ENCODE results near the gene ZNF226. TPM values are rescaled to one million over a fixed set of nuclear protein-coding genes. Genes with fewer than 3 reads are reported as not detected.
"Not testable (repeated sequence)": the region's sequence is repeated elsewhere in the genome, so short reads cannot be mapped to it uniquely, and the experiment has no call there.

ZNF226 gene
- total RNA-seq, 1 donor from 2014 or later = 37.9 TPM

DNA sequence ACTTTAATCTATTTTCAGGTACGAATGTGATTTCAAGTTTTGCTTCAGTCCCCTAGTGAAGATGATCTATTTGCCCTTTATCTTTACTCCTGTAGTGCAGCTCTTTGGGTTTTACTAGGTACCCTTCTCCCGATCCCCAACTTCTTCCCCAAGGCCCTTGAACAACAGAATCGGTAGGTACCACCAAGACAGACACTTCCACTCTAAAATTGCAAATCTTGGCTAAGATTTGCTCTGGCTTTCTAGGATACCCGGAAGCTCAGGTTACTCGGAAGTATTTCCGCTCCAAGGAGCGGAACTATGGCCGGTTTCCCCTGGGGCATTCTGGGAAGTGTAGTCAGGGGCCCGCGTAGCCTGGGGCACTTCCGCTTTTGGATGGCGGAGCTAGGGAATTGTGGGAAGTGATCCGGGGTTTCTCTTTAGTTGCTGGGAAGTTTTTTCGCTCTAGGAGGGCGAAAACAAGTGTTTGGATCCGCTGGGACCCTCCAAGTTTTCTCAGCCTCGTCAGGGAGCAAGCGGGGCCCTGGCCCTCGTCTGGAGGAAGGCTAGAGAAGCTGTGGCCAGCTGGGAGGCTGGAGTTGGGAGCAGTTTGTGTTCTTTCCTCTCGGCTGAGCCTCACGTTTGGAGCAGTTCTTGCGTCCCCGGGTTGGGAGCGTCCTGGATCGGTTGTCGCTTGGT lies 42.4 kb downstream of the ZNF226 start:
- DNase-seq (ENCODE audit: low spot score in 2 of 2) (peak; percentile 79 to 81), FAIRE-seq (peak; percentile 43)

DNA sequence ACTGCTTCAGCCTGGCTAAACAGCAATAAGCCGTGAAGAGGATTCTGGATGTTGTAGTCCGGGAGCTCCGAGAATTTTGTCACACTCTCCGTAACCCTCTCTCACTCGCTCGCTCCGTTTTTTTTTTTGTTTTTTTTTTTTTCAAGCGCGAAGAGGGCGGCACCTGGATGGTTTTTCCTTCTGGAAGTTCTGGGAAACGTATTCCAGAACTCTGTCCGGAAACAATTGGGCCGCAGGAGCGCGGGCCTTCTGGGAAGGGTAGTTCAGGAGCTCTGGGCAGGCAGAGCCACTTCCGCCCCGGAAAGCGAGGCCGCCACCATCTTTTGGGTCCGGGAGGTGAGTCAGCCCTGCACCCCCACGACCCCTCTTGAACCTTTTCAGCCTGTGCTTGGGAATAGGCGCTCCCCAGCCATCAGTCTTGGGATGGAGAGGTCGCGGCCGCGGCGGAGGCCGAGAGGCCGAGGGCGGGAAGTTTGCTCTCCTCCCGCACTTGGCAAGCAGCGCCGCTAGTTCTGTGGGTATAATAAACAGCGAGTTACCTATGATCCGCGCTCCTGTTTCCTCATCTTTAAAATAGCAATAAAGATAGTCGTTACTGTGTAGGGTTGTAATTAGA lies 47.5 kb downstream of the ZNF226 start, which contains the start of gene ZNF227:
ZNF227 (plus strand) TSS at position 283 of the 616 bp plus-strand sequence. CDS start 5,261 bp downstream, outside the sequence.
- DNase-seq (ENCODE audit: low spot score in 2 of 2) (peak; percentile 60 to 81), FAIRE-seq (no peak)

DNA sequence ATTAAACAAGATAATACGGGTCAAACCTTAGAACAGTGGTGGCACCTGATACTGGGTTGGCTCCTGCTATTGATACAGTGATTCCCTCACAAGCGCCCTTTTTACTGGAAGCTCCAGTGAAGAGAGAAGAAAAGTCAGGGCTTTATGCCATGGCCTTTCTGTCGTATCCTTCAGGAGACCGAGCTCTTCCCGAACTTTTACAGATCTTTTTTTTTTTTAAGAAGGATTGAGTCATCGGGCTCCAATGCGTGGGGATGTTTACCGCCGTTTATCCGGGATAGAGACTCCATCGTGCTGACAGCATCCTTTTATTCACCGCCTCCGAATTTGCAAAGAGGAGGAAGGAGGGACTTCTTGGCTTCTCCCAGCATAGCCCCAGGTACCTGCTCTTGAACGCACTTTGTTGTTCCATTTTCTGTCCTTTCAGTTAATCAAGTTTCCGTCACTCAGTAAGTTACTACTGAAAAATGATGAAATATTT lies 48.0 kb downstream of the ZNF226 start:
- DNase-seq (ENCODE audit: low spot score in 2 of 2) (peak in 1 of 2 donors; percentile 21), FAIRE-seq (no peak)

DNA sequence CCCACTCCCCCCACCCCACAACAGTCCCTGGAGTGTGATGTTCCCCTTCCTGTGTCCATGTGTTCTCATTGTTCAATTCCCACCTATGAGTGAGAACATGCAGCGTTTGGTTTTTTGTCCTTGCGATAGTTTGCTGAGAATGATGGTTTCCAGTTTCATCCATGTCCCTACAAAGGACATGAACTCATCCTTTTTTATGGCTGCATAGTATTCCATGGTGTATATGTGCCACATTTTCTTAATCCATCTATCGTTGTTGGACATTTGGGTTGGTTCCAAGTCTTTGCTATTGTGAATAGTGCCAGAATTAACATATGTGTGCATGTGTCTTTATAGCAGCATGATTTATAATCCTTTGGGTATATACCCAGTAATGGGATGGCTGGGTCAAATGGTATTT lies 55.0 kb downstream of the ZNF226 start:
- not testable (repeated sequence) for DNase-seq (ENCODE audit: low spot score in 2 of 2); FAIRE-seq

DNA sequence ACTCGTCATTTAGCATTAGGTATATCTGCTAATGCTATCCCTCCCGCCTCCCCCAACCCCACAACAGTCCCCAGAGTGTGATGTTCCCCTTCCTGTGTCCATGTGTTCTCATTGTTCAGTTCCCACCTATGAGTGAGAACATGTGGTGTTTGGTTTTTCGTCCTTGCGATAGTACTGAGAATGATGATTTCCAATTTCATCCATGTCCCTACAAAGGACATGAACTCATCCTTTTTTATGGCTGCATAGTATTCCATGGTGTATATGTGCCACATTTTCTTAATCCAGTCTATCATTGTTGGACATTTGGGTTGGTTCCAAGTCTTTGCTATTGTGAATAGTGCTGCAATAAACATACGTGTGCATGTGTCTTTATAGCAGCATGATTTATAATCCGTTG lies 55.9 kb downstream of the ZNF226 start:
- not testable (repeated sequence) for DNase-seq (ENCODE audit: low spot score in 2 of 2); FAIRE-seq

DNA sequence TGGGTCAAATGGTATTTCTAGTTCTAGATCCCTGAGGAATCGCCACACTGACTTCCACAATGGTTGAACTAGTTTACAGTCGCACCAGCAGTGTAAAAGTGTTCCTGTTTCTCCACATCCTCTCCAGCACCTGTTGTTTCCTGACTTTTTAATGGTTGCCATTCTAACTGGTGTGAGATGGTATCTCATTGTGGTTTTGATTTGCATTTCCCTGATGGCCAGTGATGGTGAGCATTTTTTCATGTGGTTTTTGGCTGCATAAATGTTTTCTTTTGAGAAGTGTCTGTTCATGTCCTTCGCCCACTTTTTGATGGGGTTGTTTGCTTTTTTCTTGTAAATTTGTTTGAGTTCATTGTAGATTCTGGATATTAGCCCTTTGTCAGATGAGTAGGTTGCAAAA lies 56.4 kb downstream of the ZNF226 start:
- FAIRE-seq; DNase-seq (ENCODE audit: low spot score in 2 of 2): not testable (repeated sequence)

Other genes with a start within 250 kb of the ZNF226 start
- gene ZNF45, start 229.8 kb upstream of the ZNF226 start, total RNA-seq = 25.3 TPM
- 15.9 TPM for gene ZNF221, start 213.9 kb upstream of the ZNF226 start, total RNA-seq
- gene ZNF155, start 180.9 kb upstream of the ZNF226 start, total RNA-seq = 13.0 TPM
- gene ZNF230, start 162.1 kb upstream of the ZNF226 start, total RNA-seq = 11.0 TPM
- 18.3 TPM for gene ZNF222, start 139.7 kb upstream of the ZNF226 start, total RNA-seq
- gene ZNF223, start 113.1 kb upstream of the ZNF226 start, total RNA-seq = 16.3 TPM
- 11.8 TPM for gene ZNF284, start 92.9 kb upstream of the ZNF226 start, total RNA-seq
- 43.2 TPM for gene ZNF224, start 70.7 kb upstream of the ZNF226 start, total RNA-seq
- 13.9 TPM for gene ZNF225, start 51.7 kb upstream of the ZNF226 start, total RNA-seq
- gene ZNF234, start 23.5 kb upstream of the ZNF226 start, total RNA-seq = 30.6 TPM
- 44.4 TPM for gene ZNF227, start 47.4 kb downstream of the ZNF226 start, total RNA-seq
- 17.9 TPM for gene ZNF233, start 94.8 kb downstream of the ZNF226 start, total RNA-seq
- 16.3 TPM for gene ZNF235, start 139.9 kb downstream of the ZNF226 start, total RNA-seq
- gene ZNF112, start 191.6 kb downstream of the ZNF226 start, total RNA-seq = 28.1 TPM
- 30.2 TPM for gene ZNF285, start 236.5 kb downstream of the ZNF226 start, total RNA-seq